ENCODE measurements around the gene PDE6G.

GRCh38 chr17:81691608-81692007, 35.3 kb upstream of the PDE6G start:
- TF ChIP-seq CTCF (IDR thresholded peaks at IDR 0.05; ENCODE audit: low read depth, low read length) (no peak), EZH2phosphoT487 (IDR thresholded peaks at IDR 0.05; ENCODE audit: low read depth) (no peak)

Data from OCI-LY3 (cell line).